ENCODE results near the gene XRCC1. TPM values are rescaled to one million over a fixed set of nuclear protein-coding genes. Genes with fewer than 3 reads are reported as not detected.
A peak's percentile ranks its signal among the peaks of the same experiment; 100 is the strongest.

The XRCC1 gene
- polyA plus RNA-seq, 1 donor from 2014 or later: 18.6 TPM

DNA sequence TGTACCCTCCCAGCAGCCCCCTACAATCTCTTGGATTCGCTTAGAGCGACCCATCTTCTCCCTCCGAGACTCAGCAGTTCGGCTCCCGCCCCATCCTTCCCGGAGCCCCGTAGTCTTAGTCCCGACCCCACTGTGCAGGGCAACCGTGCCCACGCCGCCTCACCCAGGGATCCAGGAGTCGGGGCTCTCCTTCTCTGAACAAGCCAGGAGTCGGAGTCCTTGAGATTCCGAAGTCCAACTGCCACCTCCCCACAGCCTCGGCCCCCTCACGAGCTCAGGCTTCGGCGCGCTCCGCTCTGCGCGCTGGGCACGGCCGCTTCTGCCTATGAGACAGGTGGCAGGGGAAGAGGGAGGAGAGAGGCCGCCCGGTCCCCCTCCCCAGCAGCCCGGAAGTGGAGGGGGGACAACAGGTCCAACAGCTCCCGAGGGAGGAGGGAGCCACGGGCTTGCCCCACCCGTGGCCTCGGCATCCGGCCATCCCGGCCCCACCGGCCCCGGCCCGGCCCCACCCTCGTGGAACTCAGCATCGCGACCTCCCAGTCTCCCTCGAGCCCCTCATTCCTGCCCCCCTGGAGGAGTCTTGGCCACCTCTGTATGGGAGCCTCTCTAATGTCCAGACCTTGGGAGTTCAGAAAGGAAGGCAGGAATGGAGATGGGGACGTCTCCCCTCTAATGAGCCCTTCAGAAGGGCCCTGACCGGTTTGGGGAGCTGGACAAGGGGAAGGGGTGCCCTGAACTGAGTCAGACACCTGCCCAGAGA, 70.7 kb downstream of the XRCC1 start, which contains the start of gene PHLDB3:
PHLDB3 (minus strand) TSS at position 321 of the 760 bp plus-strand sequence. CDS start 628 bp downstream, outside the sequence.
- peaks cover 5% of the 10 kb centered on the region for H3K27me3 ChIP-seq (ENCODE audit: insufficient read depth, low read depth, low read length)
- no peaks in the 10 kb centered on the region for H3F3A ChIP-seq (ENCODE audit: insufficient read depth, low read length, poor library complexity, severe bottlenecking)
- H3K79me2 ChIP-seq (replicated peaks; ENCODE audit: insufficient read depth, low read length): no peaks in the 10 kb centered on the region
- H3K9me3 ChIP-seq (ENCODE audit: low read length): no peaks in the 10 kb centered on the region
- H3K36me3 ChIP-seq (ENCODE audit: insufficient read depth, low read length): no peaks in the 10 kb centered on the region
- peak within 1 kb of the TSS; percentile 81 for H3K4me3 ChIP-seq (ENCODE audit: low read length)
- H3K9me2 ChIP-seq (ENCODE audit: insufficient read depth, low read length): no peaks in the 10 kb centered on the region
- TF ChIP-seq RAD21 (conservative IDR thresholded peaks at IDR 0.05): no peak
- peak; percentile 9 for TF ChIP-seq MXI1 (conservative IDR thresholded peaks at IDR 0.05; ENCODE audit: poor library complexity, severe bottlenecking)
- H3K4me2 ChIP-seq (ENCODE audit: low read length): peak within 1 kb of the TSS; percentile 78
- peak within 1 kb of the TSS; percentile 56 for H2AFZ ChIP-seq (ENCODE audit: low read depth, low read length)
- H3K9ac ChIP-seq (ENCODE audit: low read length): peak within 1 kb of the TSS; percentile 58
- H4K20me1 ChIP-seq (ENCODE audit: insufficient read depth): no peaks in the 10 kb centered on the region
- no peak within 1 kb of the TSS for H3K27ac ChIP-seq (ENCODE audit: low read length)

DNA sequence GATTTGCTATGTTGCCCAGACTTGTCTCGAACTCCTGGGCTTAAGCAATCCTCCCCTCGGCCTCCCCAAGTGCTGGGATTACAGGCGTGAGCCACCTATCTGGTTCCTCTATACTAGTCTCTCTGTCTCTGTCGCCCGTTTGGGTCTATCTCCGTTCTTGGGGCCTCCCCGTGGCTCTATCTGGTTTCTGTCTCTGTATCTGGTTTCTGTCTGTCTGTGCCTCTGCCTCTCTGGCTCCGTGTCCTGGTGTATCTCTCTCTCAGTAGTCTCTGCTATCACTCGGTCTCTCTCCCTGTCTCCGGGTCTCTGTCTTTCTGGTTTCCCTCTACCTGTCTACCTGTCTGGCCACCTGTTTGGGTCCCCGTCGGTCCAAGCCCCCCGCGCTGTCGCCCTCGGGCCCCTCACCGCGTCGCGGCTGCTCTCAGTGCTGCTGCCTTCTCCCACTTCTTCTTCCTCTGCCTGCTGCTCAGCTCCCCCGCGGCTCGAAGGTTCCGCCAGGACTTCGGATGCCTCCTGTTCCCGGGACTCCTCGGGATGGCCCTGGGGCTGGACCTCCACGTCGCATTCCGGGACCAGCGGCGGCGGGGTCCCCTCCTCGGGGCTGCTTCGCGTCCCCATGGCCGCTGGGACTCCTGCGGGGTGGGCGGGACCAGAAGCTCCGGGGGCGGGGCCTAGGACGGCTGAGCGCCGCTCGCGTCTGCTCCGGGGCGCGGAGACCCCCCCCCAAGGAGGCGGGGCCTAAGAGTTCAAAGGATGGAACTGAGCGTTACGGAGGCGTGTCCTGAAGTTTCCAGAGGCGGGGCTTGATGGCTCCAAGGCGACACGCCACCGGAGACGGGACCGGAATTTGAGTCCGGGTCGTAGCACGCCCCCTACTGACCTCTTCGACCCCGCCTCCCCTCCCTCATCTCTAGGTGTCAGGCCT, 71.6 kb downstream of the XRCC1 start:
- H3K27ac ChIP-seq (ENCODE audit: low read length): no peak overlapping the region
- peak; percentile 10 for TF ChIP-seq RAD21 (conservative IDR thresholded peaks at IDR 0.05)
- TF ChIP-seq, protein P1, sequence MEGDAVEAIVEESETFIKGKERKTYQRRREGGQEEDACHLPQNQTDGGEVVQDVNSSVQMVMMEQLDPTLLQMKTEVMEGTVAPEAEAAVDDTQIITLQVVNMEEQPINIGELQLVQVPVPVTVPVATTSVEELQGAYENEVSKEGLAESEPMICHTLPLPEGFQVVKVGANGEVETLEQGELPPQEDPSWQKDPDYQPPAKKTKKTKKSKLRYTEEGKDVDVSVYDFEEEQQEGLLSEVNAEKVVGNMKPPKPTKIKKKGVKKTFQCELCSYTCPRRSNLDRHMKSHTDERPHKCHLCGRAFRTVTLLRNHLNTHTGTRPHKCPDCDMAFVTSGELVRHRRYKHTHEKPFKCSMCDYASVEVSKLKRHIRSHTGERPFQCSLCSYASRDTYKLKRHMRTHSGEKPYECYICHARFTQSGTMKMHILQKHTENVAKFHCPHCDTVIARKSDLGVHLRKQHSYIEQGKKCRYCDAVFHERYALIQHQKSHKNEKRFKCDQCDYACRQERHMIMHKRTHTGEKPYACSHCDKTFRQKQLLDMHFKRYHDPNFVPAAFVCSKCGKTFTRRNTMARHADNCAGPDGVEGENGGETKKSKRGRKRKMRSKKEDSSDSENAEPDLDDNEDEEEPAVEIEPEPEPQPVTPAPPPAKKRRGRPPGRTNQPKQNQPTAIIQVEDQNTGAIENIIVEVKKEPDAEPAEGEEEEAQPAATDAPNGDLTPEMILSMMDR (IDR thresholded peaks at IDR 0.05; ENCODE audit: poor library complexity, severe bottlenecking): peak; percentile 39
- no peak for TF ChIP-seq TAF1 (IDR thresholded peaks at IDR 0.05; ENCODE audit: low read depth)
- peak; percentile 19 for TF ChIP-seq MXI1 (conservative IDR thresholded peaks at IDR 0.05; ENCODE audit: poor library complexity, severe bottlenecking)
- no peak for TF ChIP-seq EZH2 (IDR thresholded peaks at IDR 0.05; ENCODE audit: borderline replicate concordance, insufficient read depth, low read length, poor library complexity, severe bottlenecking)

DNA sequence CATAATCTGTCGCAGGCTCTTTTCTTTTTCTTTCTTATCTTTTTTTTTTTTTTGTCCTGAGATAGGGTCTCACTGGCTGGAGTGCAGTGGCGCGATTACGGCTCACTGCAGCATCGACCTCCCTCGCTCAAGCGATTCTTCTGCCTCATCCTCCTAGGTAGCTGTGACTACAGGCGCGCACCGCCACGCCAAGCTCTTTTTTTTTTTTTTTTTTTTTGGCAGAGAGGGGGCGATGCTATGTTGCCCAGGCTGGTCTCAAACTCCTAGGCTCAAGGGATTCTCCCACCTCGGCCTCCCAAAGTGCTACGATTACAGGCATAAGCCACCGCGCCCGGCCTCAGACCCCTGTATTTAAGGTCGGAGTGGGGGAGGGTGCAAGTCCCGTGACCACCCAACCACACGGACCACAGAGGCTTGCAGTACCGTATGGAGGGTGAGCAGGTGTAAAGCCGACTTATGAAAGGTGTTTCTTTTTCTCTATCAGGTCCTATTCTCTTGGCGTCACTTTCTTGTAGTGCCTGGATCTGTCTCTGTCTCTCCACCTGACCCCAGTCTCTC, 72.8 kb downstream of the XRCC1 start:
- H3K27ac ChIP-seq (ENCODE audit: low read length): no peak overlapping the region
- no peak for TF ChIP-seq SMC3 (conservative IDR thresholded peaks at IDR 0.05; ENCODE audit: poor library complexity)
- TF ChIP-seq, protein P1 (IDR thresholded peaks at IDR 0.05; ENCODE audit: poor library complexity, severe bottlenecking): no peak
- no peak for TF ChIP-seq TAF1 (IDR thresholded peaks at IDR 0.05; ENCODE audit: low read depth)
- H2AFZ ChIP-seq (ENCODE audit: low read depth, low read length): no peak overlapping the region
- H3K79me2 ChIP-seq (replicated peaks; ENCODE audit: insufficient read depth, low read length): no peaks in the 10 kb centered on the region
- H3K4me2 ChIP-seq (ENCODE audit: low read length): no peak overlapping the region
- H3K4me3 ChIP-seq (ENCODE audit: low read length): no peak overlapping the region
- no peaks in the 10 kb centered on the region for H3K9me2 ChIP-seq (ENCODE audit: insufficient read depth, low read length)
- peaks cover 5% of the 10 kb centered on the region for H3K27me3 ChIP-seq (ENCODE audit: insufficient read depth, low read depth, low read length)
- H3K9me3 ChIP-seq (ENCODE audit: low read length): no peaks in the 10 kb centered on the region
- no peaks in the 10 kb centered on the region for H3F3A ChIP-seq (ENCODE audit: insufficient read depth, low read length, poor library complexity, severe bottlenecking)
- H4K20me1 ChIP-seq (ENCODE audit: insufficient read depth): no peaks in the 10 kb centered on the region
- H3K36me3 ChIP-seq (ENCODE audit: insufficient read depth, low read length): no peaks in the 10 kb centered on the region
- H3K9ac ChIP-seq (ENCODE audit: low read length): no peak overlapping the region

More for the DNA sequence above, 71.6 kb downstream of the XRCC1 start:
- peak overlapping the region; percentile 78 for H3K4me2 ChIP-seq (ENCODE audit: low read length)
- H3F3A ChIP-seq (ENCODE audit: insufficient read depth, low read length, poor library complexity, severe bottlenecking): no peaks in the 10 kb centered on the region
- peak overlapping the region; percentile 58 for H3K9ac ChIP-seq (ENCODE audit: low read length)
- H3K27me3 ChIP-seq (ENCODE audit: insufficient read depth, low read depth, low read length): peaks cover 5% of the 10 kb centered on the region
- H3K79me2 ChIP-seq (replicated peaks; ENCODE audit: insufficient read depth, low read length): no peaks in the 10 kb centered on the region
- H2AFZ ChIP-seq (ENCODE audit: low read depth, low read length): peak overlapping the region; percentile 56
- no peaks in the 10 kb centered on the region for H4K20me1 ChIP-seq (ENCODE audit: insufficient read depth)
- H3K36me3 ChIP-seq (ENCODE audit: insufficient read depth, low read length): no peaks in the 10 kb centered on the region
- no peaks in the 10 kb centered on the region for H3K9me2 ChIP-seq (ENCODE audit: insufficient read depth, low read length)
- H3K4me3 ChIP-seq (ENCODE audit: low read length): peak overlapping the region; percentile 81
- H3K9me3 ChIP-seq (ENCODE audit: low read length): no peaks in the 10 kb centered on the region

Measured in neural cell (in vitro differentiated cells).